Activated naive CD8-positive, alpha-beta T cell treated with anti-CD3 and anti-CD28 coated beads for 36 hours (primary cell): ENCODE measurements around the gene TMEM169. TPM values are rescaled to one million over a fixed set of nuclear protein-coding genes. Genes with fewer than 3 reads are reported as not detected.

ENCODE experiments used
- DNase-seq: peaks from one replicate; pipeline ENCODE4 v3.0.0; 2021
- H3K27ac Mint-ChIP-seq: one replicate; pipeline ENCODE4 v1.8.0; 2022; ENCODE audit warnings: mild to moderate bottlenecking, moderate library complexity, mixed read lengths
- H3K27me3 Mint-ChIP-seq: one replicate; pipeline ENCODE4 v1.8.0; 2022; ENCODE audit warnings: mild to moderate bottlenecking, mixed read lengths
- H3K36me3 Mint-ChIP-seq: one replicate; pipeline ENCODE4 v1.8.0; 2021; ENCODE audit warnings: mild to moderate bottlenecking, mixed read lengths
- H3K4me1 Mint-ChIP-seq: one replicate; pipeline ENCODE4 v1.8.0; 2021; ENCODE audit warnings: mixed read lengths
- H3K4me3 Mint-ChIP-seq: one replicate; pipeline ENCODE4 v1.8.0; 2022; ENCODE audit warnings: mild to moderate bottlenecking, moderate library complexity, mixed read lengths
- H3K9me3 Mint-ChIP-seq: one replicate; pipeline ENCODE4 v1.8.0; 2022; ENCODE audit warnings: mixed read lengths
- total RNA-seq, 2 experiments: library from RNA; stranded (reverse); gene quantifications; one replicate each; pipeline ENCODE4 v1.2.3, GENCODE V29; 2021

Gene TMEM169
- total RNA-seq, 2 experiments from 2014 or later = 0.40 to 0.41 TPM

GRCh38 chr2:216147172-216148131 lies 65.7 kb downstream of the TMEM169 start:
- H3K27ac Mint-ChIP-seq = peak overlapping the region; percentile 70
- no peak overlapping the region for H3K4me3 Mint-ChIP-seq
- H3K36me3 Mint-ChIP-seq = peaks cover 35% of the 10 kb centered on the region
- no peaks in the 10 kb centered on the region for H3K9me3 Mint-ChIP-seq
- H3K4me1 Mint-ChIP-seq = peaks cover 30% of the 10 kb centered on the region
- no peaks in the 10 kb centered on the region for H3K27me3 Mint-ChIP-seq
- no peak for DNase-seq

- Mint-ChIP-seq H3K4me1 (peaks cover 33% of the 10 kb centered on the region), H3K36me3 (peaks cover 40% of the 10 kb centered on the region), H3K4me3 (no peak overlapping the region), H3K9me3 (no peaks in the 10 kb centered on the region), H3K27ac (no peak overlapping the region), H3K27me3 (no peaks in the 10 kb centered on the region)
- DNase-seq = no peak
Measured at GRCh38 chr2:216148983-216149382, 67.3 kb downstream of the TMEM169 start.

- Mint-ChIP-seq H3K27ac (peak overlapping the region; percentile 26), H3K4me3 (no peak overlapping the region), H3K27me3 (no peaks in the 10 kb centered on the region), H3K4me1 (peaks cover 33% of the 10 kb centered on the region), H3K9me3 (no peaks in the 10 kb centered on the region), H3K36me3 (peaks cover 46% of the 10 kb centered on the region)
- DNase-seq = no peak
Measured at GRCh38 chr2:216149741-216150140, 68.0 kb downstream of the TMEM169 start.

GRCh38 chr2:216151313-216152025 lies 69.8 kb downstream of the TMEM169 start:
- Mint-ChIP-seq H3K9me3 (no peaks in the 10 kb centered on the region), H3K27me3 (no peaks in the 10 kb centered on the region), H3K4me3 (no peak overlapping the region), H3K4me1 (peaks cover 40% of the 10 kb centered on the region), H3K36me3 (peaks cover 53% of the 10 kb centered on the region), H3K27ac (no peak overlapping the region)
- DNase-seq = no peak

Other genes starting within 250 kb of the TMEM169 start
- gene MREG, start 68.4 kb upstream of the TMEM169 start, total RNA-seq = 10 to 100 TPM; 10.8 to 12.1 TPM
- 10 to 100 TPM; 15.3 to 16.2 TPM for gene PECR, start 110 bp upstream of the TMEM169 start, total RNA-seq
- gene XRCC5, start 27.4 kb downstream of the TMEM169 start, total RNA-seq = 100 to 1,000 TPM; 585 to 614 TPM